Fibroblast of villous mesenchyme (primary cell): ENCODE measurements around the gene ICAM4. TPM values are rescaled to one million over a fixed set of nuclear protein-coding genes. Genes with fewer than 3 reads are reported as not detected.
"Not testable (repeated sequence)": the region's sequence is repeated elsewhere in the genome, so short reads cannot be mapped to it uniquely, and the experiment has no call there.

Source experiments
- DNase-seq: peaks from one replicate; pipeline ENCODE4 v3.0.0-alpha.2; 2010; ENCODE audit warnings: low read depth
- H3K4me3 ChIP-seq: 2 replicates; pipeline ENCODE4 v1.5.1; 2011; ENCODE audit warnings: low read depth, mild to moderate bottlenecking, low read length
- CTCF ChIP-seq: IDR thresholded peaks from 2 replicates; pipeline ENCODE4 v1.5.1; 2012; ENCODE audit warnings: low read depth, mild to moderate bottlenecking, low read length; ENCODE audit not compliant: insufficient read depth
- small RNA-seq: library from RNA; depleted of rRNA; stranded (forward); fragments of <200 nt; gene quantifications from one replicate; pipeline ENCODE3, GENCODE V24; 2012
- total RNA-seq: library from RNA; depleted of rRNA; stranded (reverse); fragments of >200 nt; gene quantifications from 2 replicates; pipeline ENCODE4 v1.2.3, GENCODE V29; 2012

ICAM4 gene
- total RNA-seq, 1 donor: 4.7 TPM

DNA sequence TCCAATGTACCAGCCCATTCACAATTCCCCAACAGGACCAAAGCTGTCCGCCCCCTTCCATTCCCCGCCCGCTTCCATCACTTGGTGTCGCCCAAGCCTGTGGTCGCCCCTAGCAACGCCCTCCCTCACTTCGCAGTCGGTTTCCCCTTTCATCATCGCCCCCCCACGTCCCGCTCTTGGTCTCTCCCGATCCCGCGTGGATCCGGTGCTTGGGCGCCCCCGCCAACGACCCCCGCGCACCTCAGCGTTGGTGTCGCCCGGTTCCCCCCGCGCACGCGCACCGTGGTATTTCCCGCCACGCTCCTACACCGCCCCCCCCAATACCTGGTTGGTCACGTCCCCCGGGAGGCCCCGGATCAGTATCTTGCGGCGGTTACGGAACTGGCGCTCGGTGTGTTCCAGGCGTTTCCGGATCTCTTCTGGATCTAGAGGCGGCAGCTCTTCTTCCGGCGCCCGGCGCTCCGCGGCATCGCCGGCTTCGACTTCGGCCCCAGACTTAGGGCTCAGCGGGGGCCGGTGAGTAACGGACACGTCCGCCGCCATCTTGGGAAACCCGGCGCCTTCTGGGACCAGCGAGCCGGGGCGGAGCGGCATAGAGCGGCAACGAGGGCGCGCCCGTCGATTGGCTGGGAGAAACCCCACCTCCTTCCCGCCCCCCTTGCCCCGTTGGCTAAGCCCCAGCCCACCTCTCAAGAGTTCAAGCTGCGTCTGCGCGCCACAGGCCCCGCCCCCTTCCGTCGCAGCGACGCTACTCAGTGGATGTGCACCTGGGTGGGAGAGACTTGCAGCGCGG lies 46.4 kb downstream of the ICAM4 start, which contains the start of gene RAVER1:
RAVER1 (minus strand) TSS at position 565 of the 793 bp plus-strand sequence; CDS start at position 543, 22 bp downstream.
- DNase-seq: peak; percentile 97
- no peak for TF ChIP-seq CTCF
- H3K4me3 ChIP-seq: peak within 1 kb of the TSS; percentile 91

DNA sequence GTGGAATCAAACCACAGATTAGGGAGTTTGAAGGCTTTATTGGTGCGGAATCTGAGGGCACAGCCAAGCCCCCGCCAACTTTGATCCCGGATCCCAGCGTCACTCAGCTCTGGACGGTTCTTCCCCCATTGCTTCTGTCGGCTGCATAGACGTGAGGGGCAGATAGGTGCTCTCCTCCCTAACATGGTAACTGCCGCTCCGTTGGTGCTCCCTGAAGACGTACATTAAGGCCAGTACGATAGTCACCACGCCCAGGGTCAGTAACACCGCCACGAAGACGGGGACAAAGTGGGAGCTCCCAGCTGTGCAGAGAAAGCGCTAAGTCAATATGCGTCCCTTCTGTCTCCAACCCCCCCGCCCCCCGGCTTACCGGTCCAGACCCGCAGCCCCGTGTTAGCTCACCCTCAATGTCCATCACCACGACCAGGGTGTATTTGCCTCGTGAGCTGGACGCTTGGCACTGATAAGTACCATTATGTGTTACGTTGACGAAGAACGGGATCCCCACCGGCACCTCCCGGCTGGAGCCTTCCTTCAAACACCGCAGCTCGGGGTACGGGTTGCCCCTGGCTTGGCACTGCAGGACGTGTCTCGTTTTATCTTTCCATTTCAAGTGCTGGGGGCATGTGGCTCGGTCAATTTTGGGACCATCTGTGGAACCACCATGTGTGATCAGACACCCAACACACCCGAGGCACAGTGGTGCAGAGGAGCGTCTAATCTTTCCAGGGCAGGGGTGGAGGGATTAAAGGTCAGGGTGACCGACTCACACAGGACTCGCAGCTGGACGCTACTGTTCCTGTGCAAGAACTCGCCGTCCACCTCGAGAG lies 47.2 kb downstream of the ICAM4 start:
- H3K4me3 ChIP-seq: peak overlapping the region; percentile 91
- no peak for TF ChIP-seq CTCF
- DNase-seq: no peak

- H3K4me3 ChIP-seq: peak overlapping the region; percentile 91
- peak; percentile 98 for DNase-seq
- peak; percentile 27 for TF ChIP-seq CTCF
Observed at GRCh38 chr19:10334588-10335351, 48.0 kb downstream of the ICAM4 start.

GRCh38 chr19:10335352-10335985 lies 48.7 kb downstream of the ICAM4 start:
- no peak for TF ChIP-seq CTCF
- peak overlapping the region; percentile 91 for H3K4me3 ChIP-seq

GRCh38 chr19:10336725-10337124 lies 50.0 kb downstream of the ICAM4 start:
- not testable (repeated sequence) for H3K4me3 ChIP-seq, DNase-seq

More at GRCh38 chr19:10335352-10335985, 48.7 kb downstream of the ICAM4 start:
- no peak for DNase-seq

Small RNA genes within 50 kb of the gene (small RNA-seq; reads per million reads assigned to genes)
- gene AC011511.1: not detected
- gene AC011511.4: not detected

Other genes with a start within 250 kb of the ICAM4 start
- 24.2 and 25.9 TPM in 2 replicates for gene SHFL, start 200.6 kb upstream of the ICAM4 start, total RNA-seq
- gene ANGPTL6, start 184.3 kb upstream of the ICAM4 start, total RNA-seq: under 0.01 TPM in 1 of 2 replicates, not detected in the other
- 23.8 and 28.1 TPM in 2 replicates for gene PPAN, start 180.6 kb upstream of the ICAM4 start, total RNA-seq
- 0.43 and 1.9 TPM in 2 replicates for gene P2RY11, start 175.3 kb upstream of the ICAM4 start, total RNA-seq
- 244 and 264 TPM in 2 replicates for gene EIF3G, start 167.1 kb upstream of the ICAM4 start, total RNA-seq
- 56.1 and 60.2 TPM in 2 replicates for gene DNMT1, start 92.0 kb upstream of the ICAM4 start, total RNA-seq
- 33.2 and 35.4 TPM in 2 replicates for gene S1PR2, start 55.6 kb upstream of the ICAM4 start, total RNA-seq
- 42.3 and 51.5 TPM in 2 replicates for gene MRPL4, start 34.7 kb upstream of the ICAM4 start, total RNA-seq
- gene ICAM1, start 15.8 kb upstream of the ICAM4 start, total RNA-seq: 75.1 and 244 TPM in 2 replicates
- 5.5 and 11.7 TPM in 2 replicates for gene ICAM5, start 3.0 kb downstream of the ICAM4 start, total RNA-seq
- 0.32 and 0.43 TPM in 2 replicates for gene ZGLP1, start 22.9 kb downstream of the ICAM4 start, total RNA-seq
- 24.2 and 30.3 TPM in 2 replicates for gene FDX2, start 29.1 kb downstream of the ICAM4 start, total RNA-seq
- gene RAVER1, start 46.6 kb downstream of the ICAM4 start, total RNA-seq: 10.4 and 11.0 TPM in 2 replicates
- gene ICAM3, start 52.7 kb downstream of the ICAM4 start, total RNA-seq: 4.3 and 7.4 TPM in 2 replicates
- 83.8 and 96.6 TPM in 2 replicates for gene TYK2, start 93.6 kb downstream of the ICAM4 start, total RNA-seq
- gene CDC37, start 116.6 kb downstream of the ICAM4 start, total RNA-seq: 140 and 164 TPM in 2 replicates
- gene PDE4A, start 133.6 kb downstream of the ICAM4 start, total RNA-seq: 3.9 and 4.8 TPM in 2 replicates
- 60.5 and 61.5 TPM in 2 replicates for gene KEAP1, start 216.4 kb downstream of the ICAM4 start, total RNA-seq
- gene S1PR5, start 230.5 kb downstream of the ICAM4 start, total RNA-seq: 1.3 and 2.9 TPM in 2 replicates